Keratinocyte (primary cell): ENCODE data around the gene CERT1. TPM values are rescaled to one million over a fixed set of nuclear protein-coding genes. Genes with fewer than 3 reads are reported as not detected.

Experiments used
- DNase-seq: peaks from one replicate; pipeline ENCODE4 v3.0.0-alpha.2; 2011; ENCODE audit warnings: low read depth, missing footprints, low spot score
- FAIRE-seq: peaks from 2 replicates; lab custom pipeline; 2011; peaks lifted over from hg19 to GRCh38; lab: Jason Lieb, UNC
- H2AFZ ChIP-seq: 2 replicates; pipeline ENCODE4 v1.6.0; 2012; ENCODE audit warnings: low read length, control low read depth, inconsistent platforms; ENCODE audit not compliant: control insufficient read depth
- H3K27ac ChIP-seq: 2 replicates; pipeline ENCODE4 v1.5.1; 2011; ENCODE audit warnings: low read length; ENCODE audit not compliant: control insufficient read depth, insufficient read depth
- H3K27me3 ChIP-seq: 3 replicates; pipeline ENCODE4 v1.6.0; 2011; ENCODE audit warnings: low read length; ENCODE audit not compliant: control insufficient read depth, insufficient read depth; ENCODE audit errors: extremely low read depth
- H3K36me3 ChIP-seq, 2 experiments: 2 replicates in 1 of 2; 3 replicates in 1 of 2; pipeline ENCODE4 v1.5.1; 2011; ENCODE audit warnings: low read length in 2 of 2, mild to moderate bottlenecking in 1 of 2; ENCODE audit not compliant: control insufficient read depth in 2 of 2, insufficient read depth in 2 of 2; ENCODE audit errors: extremely low read depth in 1 of 2
- H3K4me1 ChIP-seq: 3 replicates; pipeline ENCODE4 v1.5.1; 2011; ENCODE audit warnings: low read length; ENCODE audit not compliant: control insufficient read depth, insufficient read depth; ENCODE audit errors: extremely low read depth
- H3K4me2 ChIP-seq: 3 replicates; pipeline ENCODE4 v1.6.0; 2011; ENCODE audit warnings: low read depth, low read length; ENCODE audit not compliant: control insufficient read depth, insufficient read depth; ENCODE audit errors: extremely low read depth
- H3K4me3 ChIP-seq, 3 experiments: fragments of 200-600 bp in 1 of 3; sonication (generic) in 1 of 3; 2 replicates in 2 of 3; 3 replicates in 1 of 3; pipeline ENCODE4 v1.5.1; 2011 to 2016; ENCODE audit warnings: low read length in 3 of 3, mild to moderate bottlenecking in 3 of 3, control low read depth in 2 of 3, inconsistent platforms in 1 of 3, low read depth in 1 of 3, mixed read lengths in 1 of 3, mixed run types in 1 of 3, moderate library complexity in 1 of 3; ENCODE audit not compliant: control insufficient read depth in 2 of 3, insufficient read depth in 2 of 3; ENCODE audit errors: extremely low read depth in 1 of 3
- H3K79me2 ChIP-seq: 2 replicates; pipeline ENCODE4 v1.6.0; 2012; ENCODE audit warnings: low read length; ENCODE audit not compliant: control insufficient read depth, insufficient read depth
- H3K9ac ChIP-seq: 3 replicates; pipeline ENCODE4 v1.6.0; 2011; ENCODE audit warnings: low read length; ENCODE audit not compliant: control insufficient read depth, insufficient read depth; ENCODE audit errors: extremely low read depth
- H3K9me1 ChIP-seq: 3 replicates; pipeline ENCODE4 v1.6.0; 2011; ENCODE audit warnings: low read length; ENCODE audit not compliant: control insufficient read depth, insufficient read depth; ENCODE audit errors: extremely low read depth
- H3K9me3 ChIP-seq: 2 replicates; pipeline ENCODE4 v1.5.1; 2012; ENCODE audit warnings: low read depth, low read length; ENCODE audit not compliant: control insufficient read depth
- H4K20me1 ChIP-seq: 3 replicates; pipeline ENCODE4 v1.6.0; 2011; ENCODE audit warnings: low read length; ENCODE audit not compliant: control insufficient read depth, insufficient read depth; ENCODE audit errors: extremely low read depth
- EZH2 ChIP-seq: IDR thresholded peaks from one replicate; pipeline ENCODE4 v1.6.1; 2012; ENCODE audit warnings: inconsistent platforms, mild to moderate bottlenecking, low read length, moderate library complexity
- dilution Hi-C: fragments of 300-500 bp; cut with MboI; formaldehyde crosslinking; loops from one replicate; pipeline ENCODE4 v1.7.0; 2020; ENCODE audit warnings: low sequenced_read_pairs; ENCODE audit not compliant: extremely low pct_ligation_motif_present
- polyA plus RNA-seq, 5 experiments: library from polyadenylated mRNA; depleted of rRNA in 3 of 5; stranded (reverse) in 3 of 5; stranded (forward) in 1 of 5; unstranded in 1 of 5; fragments of >200 nt; gene quantifications; 1 replicate in 1 of 5; 2 replicates in 3 of 5; 3 replicates in 1 of 5; pipeline versions ENCODE4 v1.2.1 to v1.2.3, GENCODE V29; 2011 to 2012; ENCODE audit warnings: missing spikeins in 2 of 5, low read depth in 1 of 5, low replicate concordance in 1 of 5
- TF ChIP-seq, protein P1 (sequence below), 3 experiments: IDR thresholded peaks in 1 of 3; conservative IDR thresholded peaks in 1 of 3; optimal IDR thresholded peaks in 1 of 3; 2 replicates in 2 of 3; 3 replicates in 1 of 3; pipeline versions ENCODE3 to v1.5.1; 2011; ENCODE audit warnings: low read length in 3 of 3, mild to moderate bottlenecking in 3 of 3, moderate library complexity in 2 of 3, control low read depth in 1 of 3, inconsistent platforms in 1 of 3; ENCODE audit not compliant: insufficient read depth in 2 of 3; ENCODE audit errors: extremely low read depth in 1 of 3

Gene CERT1
- polyA plus RNA-seq, 1 donor (not counting 4 experiments of a cell fraction or from before 2014, with no cell fraction given): 20.8 TPM

DNA sequence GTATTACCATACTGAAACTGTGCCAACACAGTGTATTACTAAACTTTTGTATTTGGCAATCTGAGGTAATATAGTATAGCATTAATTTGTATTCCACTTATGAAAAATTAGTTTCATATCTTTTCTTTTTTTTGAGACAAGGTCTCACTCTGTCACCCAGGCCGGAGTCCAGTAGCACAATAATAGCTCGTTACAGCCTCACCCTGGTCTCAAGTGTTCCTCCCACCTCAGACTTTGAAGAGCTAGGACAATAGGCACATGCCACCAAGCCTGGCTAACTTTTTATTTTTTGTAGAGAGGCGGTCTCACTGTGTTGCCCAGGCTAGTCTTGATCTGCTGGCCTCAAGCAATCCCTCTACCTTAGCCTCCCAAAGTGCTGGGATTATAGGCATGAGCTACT is 36.4 kb upstream of the CERT1 start:
- H3K27me3 ChIP-seq: no peaks in the 10 kb centered on the region
- H3K79me2 ChIP-seq: peaks cover 13% of the 10 kb centered on the region
- H4K20me1 ChIP-seq: no peaks in the 10 kb centered on the region
- no peaks in the 10 kb centered on the region for H3K9me1 ChIP-seq
- H3K4me3 ChIP-seq: no peak overlapping the region
- no peak overlapping the region for H3K9ac ChIP-seq
- FAIRE-seq (no peak), DNase-seq (no peak)
- H3K9me3 ChIP-seq: no peaks in the 10 kb centered on the region
- H3K4me1 ChIP-seq: peaks cover 8% of the 10 kb centered on the region
- no peak overlapping the region for H2AFZ ChIP-seq
- H3K36me3 ChIP-seq: peaks cover 0 to 2% of the 10 kb centered on the region in 2 experiments
- H3K27ac ChIP-seq: no peak overlapping the region
- TF ChIP-seq EZH2: no peak
- TF ChIP-seq, protein P1, sequence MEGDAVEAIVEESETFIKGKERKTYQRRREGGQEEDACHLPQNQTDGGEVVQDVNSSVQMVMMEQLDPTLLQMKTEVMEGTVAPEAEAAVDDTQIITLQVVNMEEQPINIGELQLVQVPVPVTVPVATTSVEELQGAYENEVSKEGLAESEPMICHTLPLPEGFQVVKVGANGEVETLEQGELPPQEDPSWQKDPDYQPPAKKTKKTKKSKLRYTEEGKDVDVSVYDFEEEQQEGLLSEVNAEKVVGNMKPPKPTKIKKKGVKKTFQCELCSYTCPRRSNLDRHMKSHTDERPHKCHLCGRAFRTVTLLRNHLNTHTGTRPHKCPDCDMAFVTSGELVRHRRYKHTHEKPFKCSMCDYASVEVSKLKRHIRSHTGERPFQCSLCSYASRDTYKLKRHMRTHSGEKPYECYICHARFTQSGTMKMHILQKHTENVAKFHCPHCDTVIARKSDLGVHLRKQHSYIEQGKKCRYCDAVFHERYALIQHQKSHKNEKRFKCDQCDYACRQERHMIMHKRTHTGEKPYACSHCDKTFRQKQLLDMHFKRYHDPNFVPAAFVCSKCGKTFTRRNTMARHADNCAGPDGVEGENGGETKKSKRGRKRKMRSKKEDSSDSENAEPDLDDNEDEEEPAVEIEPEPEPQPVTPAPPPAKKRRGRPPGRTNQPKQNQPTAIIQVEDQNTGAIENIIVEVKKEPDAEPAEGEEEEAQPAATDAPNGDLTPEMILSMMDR (optimal IDR thresholded peaks at IDR 0.05 in 1 of 3, IDR thresholded peaks at IDR 0.05 in 1 of 3, conservative IDR thresholded peaks at IDR 0.05 in 1 of 3; ENCODE audit: extremely low read depth in 1 of 3, insufficient read depth in 2 of 3, low read length in 3 of 3): no peak
- dilution Hi-C loops: no loop called here
- no peak overlapping the region for H3K4me2 ChIP-seq

DNA sequence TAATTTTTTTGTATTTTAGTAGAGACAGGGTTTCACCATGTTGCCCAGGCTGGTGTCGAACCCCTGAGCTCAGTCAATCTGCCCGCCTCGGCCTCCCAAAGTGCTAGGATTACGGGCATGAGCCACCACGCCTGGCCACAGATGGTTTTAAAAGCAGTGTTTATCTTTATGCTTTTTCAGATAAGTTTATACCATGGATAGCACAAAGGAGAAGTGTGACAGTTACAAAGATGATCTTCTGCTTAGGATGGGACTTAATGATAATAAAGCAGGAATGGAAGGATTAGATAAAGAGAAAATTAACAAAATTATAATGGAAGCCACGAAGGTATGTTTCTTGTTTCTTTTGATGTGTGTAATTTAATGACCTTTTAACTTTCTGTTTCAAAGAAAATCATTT is 35.4 kb upstream of the CERT1 start:
- H3K27me3 ChIP-seq: no peaks in the 10 kb centered on the region
- no peak overlapping the region for H3K27ac ChIP-seq
- H4K20me1 ChIP-seq: no peaks in the 10 kb centered on the region
- H2AFZ ChIP-seq: no peak overlapping the region
- H3K4me2 ChIP-seq: no peak overlapping the region
- DNase-seq (no peak), FAIRE-seq (no peak)
- no peaks in the 10 kb centered on the region for H3K9me1 ChIP-seq
- peaks cover 8% of the 10 kb centered on the region for H3K4me1 ChIP-seq
- no peak overlapping the region for H3K4me3 ChIP-seq
- dilution Hi-C loops: no loop called here
- no peak for TF ChIP-seq EZH2
- TF ChIP-seq, protein P1 (optimal IDR thresholded peaks at IDR 0.05 in 1 of 3, IDR thresholded peaks at IDR 0.05 in 1 of 3, conservative IDR thresholded peaks at IDR 0.05 in 1 of 3; ENCODE audit: extremely low read depth in 1 of 3, insufficient read depth in 2 of 3, low read length in 3 of 3): no peak
- peaks cover 0 to 2% of the 10 kb centered on the region in 2 experiments for H3K36me3 ChIP-seq
- peaks cover 15% of the 10 kb centered on the region for H3K79me2 ChIP-seq
- H3K9me3 ChIP-seq: no peaks in the 10 kb centered on the region
- H3K9ac ChIP-seq: no peak overlapping the region
